ENCODE data around the gene PDZRN3.

- TF ChIP-seq EZH2 (IDR thresholded peaks at IDR 0.05; ENCODE audit: insufficient read depth, poor library complexity, severe bottlenecking) (no peak), EZH2phosphoT487 (IDR thresholded peaks at IDR 0.05; ENCODE audit: insufficient read depth, low read depth) (no peak)
These were observed 77.8 kb downstream of the PDZRN3 start for GRCh38 chr3:73546961-73547360.
